PC-9 (cell line): Measurements from ENCODE around the gene PPP1R15A. TPM values are rescaled to one million over a fixed set of nuclear protein-coding genes. Genes with fewer than 3 reads are reported as not detected.
A peak's percentile ranks its signal among the peaks of the same experiment; 100 is the strongest.

Experiments
- BruUV-seq: library from RNA; stranded (reverse); fragments of 400-500 nt; replicated peaks from 2 replicates; lab custom pipeline; 2021; lab: Mats Ljungman, UMichigan
- CTCF ChIA-PET: fragments of 300-600 bp; sonication (Branson Sonifier 250); formaldehyde crosslinking; loops from one replicate; lab custom pipeline; 2022; ENCODE audit warnings: antibody characterized with exemption; lab: Charles Lee
- POLR2A ChIA-PET: fragments of 300-600 bp; sonication (Branson Sonifier 250); formaldehyde crosslinking; loops from one replicate; lab custom pipeline; 2022; ENCODE audit warnings: antibody characterized with exemption; ENCODE audit not compliant: unreplicated experiment; lab: Charles Lee
- DNase-seq, 2 experiments: peaks; one replicate each; pipeline versions ENCODE4 v3.0.0 to v3.0.0-alpha.2; 2015 to 2022; ENCODE audit warnings: mixed read lengths in 1 of 2
- H2AFZ ChIP-seq: fragments of 200-600 bp; sonication (generic); 2 replicates; pipeline ENCODE4 v1.8.1; 2017; ENCODE audit warnings: antibody characterized with exemption
- H3F3A ChIP-seq: fragments of 200-600 bp; sonication (generic); 2 replicates; pipeline ENCODE4 v1.8.1; 2017; ENCODE audit warnings: antibody characterized with exemption, mild to moderate bottlenecking, low read depth; ENCODE audit not compliant: insufficient read depth
- H3K27ac ChIP-seq: fragments of 200-600 bp; sonication (generic); 2 replicates; pipeline ENCODE4 v1.6.1; 2016; ENCODE audit warnings: mixed run types
- H3K27me3 ChIP-seq: fragments of 200-600 bp; sonication (generic); 2 replicates; pipeline ENCODE4 v1.6.1; 2016; ENCODE audit warnings: low read depth, mixed run types; ENCODE audit not compliant: insufficient read depth
- H3K36me3 ChIP-seq: fragments of 200-600 bp; sonication (generic); 2 replicates; pipeline ENCODE4 v1.6.1; 2016; ENCODE audit warnings: low read depth, mixed run types
- H3K4me1 ChIP-seq: fragments of 200-600 bp; sonication (generic); replicated peaks from 2 replicates; pipeline ENCODE4 v1.6.1; 2016; ENCODE audit warnings: mixed run types; ENCODE audit not compliant: insufficient read depth
- H3K4me2 ChIP-seq: fragments of 200-600 bp; sonication (generic); 2 replicates; pipeline ENCODE4 v1.6.1; 2017; ENCODE audit warnings: mixed run types
- H3K4me3 ChIP-seq: fragments of 200-600 bp; sonication (generic); 2 replicates; pipeline ENCODE4 v1.6.1; 2016; ENCODE audit warnings: mixed run types
- H3K79me2 ChIP-seq: fragments of 200-600 bp; sonication (generic); 2 replicates; pipeline ENCODE4 v1.6.1; 2017; ENCODE audit warnings: low read depth, mixed run types
- H3K9me2 ChIP-seq: fragments of 200-600 bp; sonication (generic); 2 replicates; pipeline ENCODE4 v1.8.1; 2017; ENCODE audit warnings: mild to moderate bottlenecking; ENCODE audit not compliant: insufficient read depth
- H3K9me3 ChIP-seq: fragments of 200-600 bp; sonication (generic); 2 replicates; pipeline ENCODE4 v1.8.1; 2016; ENCODE audit warnings: low read depth; ENCODE audit not compliant: insufficient read depth
- H4K20me1 ChIP-seq: fragments of 200-600 bp; sonication (generic); 2 replicates; pipeline ENCODE4 v1.8.1; 2017; ENCODE audit not compliant: insufficient read depth
- EZH2 ChIP-seq: fragments of 200-600 bp; sonication (generic); IDR thresholded peaks from 2 replicates; pipeline ENCODE4 v1.8.0; 2017; ENCODE audit warnings: antibody characterized with exemption, low read depth
- intact Hi-C: fragments of 100-400 bp; cut with micrococcal nuclease; formaldehyde crosslinking; loops from one replicate; pipeline ENCODE4 v1.10.0; 2022; ENCODE audit not compliant: unreplicated experiment
- total RNA-seq: library from RNA; stranded (reverse); gene quantifications from 2 replicates; pipeline ENCODE4 v1.2.3, GENCODE V29; 2021
- TF ChIP-seq, protein P1 (sequence below): fragments of 200-600 bp; sonication (generic); conservative IDR thresholded peaks from 2 replicates; pipeline ENCODE4 v1.6.1; 2017; ENCODE audit warnings: mixed run types, antibody characterized with exemption, mild to moderate bottlenecking, moderate library complexity

The PPP1R15A gene
- total RNA-seq, 1 experiment from 2014 or later, result 49.5 TPM

DNA sequence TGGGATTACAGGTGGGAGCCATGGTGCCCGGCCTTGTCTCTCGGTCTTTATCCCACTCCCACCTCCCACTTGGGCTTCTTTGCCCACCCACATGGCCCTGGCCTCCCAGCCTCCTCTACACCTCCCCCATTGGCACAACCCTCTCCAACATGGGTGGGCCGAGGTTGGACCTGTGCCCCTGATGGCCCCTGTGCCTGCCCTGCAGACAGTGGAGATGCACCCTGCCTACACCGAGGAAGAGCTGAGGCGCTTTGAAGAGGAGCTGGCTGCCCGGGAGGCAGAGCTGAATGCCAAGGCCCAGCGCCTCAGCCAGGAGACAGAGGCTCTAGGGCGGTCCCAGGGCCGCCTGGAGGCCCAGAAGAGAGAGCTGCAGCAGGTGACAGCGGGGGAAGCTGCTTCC lies 48.7 kb downstream of the PPP1R15A start:
- no peak for DNase-seq
- peaks cover 13% of the 10 kb centered on the region; the same call in 1 of the 2 replicates for H3F3A ChIP-seq
- no peaks in the 10 kb centered on the region for H3K79me2 ChIP-seq
- H3K36me3 ChIP-seq, result peaks cover 3% of the 10 kb centered on the region; the same call in 1 of the 2 replicates
- no peaks in the 10 kb centered on the region for H3K4me1 ChIP-seq
- no peaks in the 10 kb centered on the region for H3K9me2 ChIP-seq
- BruUV-seq, result no TSS peak
- intact Hi-C loops, result no loop called here
- H3K9me3 ChIP-seq, result no peaks in the 10 kb centered on the region
- no peaks in the 10 kb centered on the region for H4K20me1 ChIP-seq
- ChIA-PET CTCF (no interaction called here), POLR2A (no interaction called here)
- H2AFZ ChIP-seq, result no peak overlapping the region
- no peak overlapping the region for H3K27ac ChIP-seq
- no peaks in the 10 kb centered on the region for H3K27me3 ChIP-seq
- H3K4me2 ChIP-seq, result no peak overlapping the region
- H3K4me3 ChIP-seq, result no peak overlapping the region
- TF ChIP-seq EZH2, result no peak
- TF ChIP-seq, protein P1, sequence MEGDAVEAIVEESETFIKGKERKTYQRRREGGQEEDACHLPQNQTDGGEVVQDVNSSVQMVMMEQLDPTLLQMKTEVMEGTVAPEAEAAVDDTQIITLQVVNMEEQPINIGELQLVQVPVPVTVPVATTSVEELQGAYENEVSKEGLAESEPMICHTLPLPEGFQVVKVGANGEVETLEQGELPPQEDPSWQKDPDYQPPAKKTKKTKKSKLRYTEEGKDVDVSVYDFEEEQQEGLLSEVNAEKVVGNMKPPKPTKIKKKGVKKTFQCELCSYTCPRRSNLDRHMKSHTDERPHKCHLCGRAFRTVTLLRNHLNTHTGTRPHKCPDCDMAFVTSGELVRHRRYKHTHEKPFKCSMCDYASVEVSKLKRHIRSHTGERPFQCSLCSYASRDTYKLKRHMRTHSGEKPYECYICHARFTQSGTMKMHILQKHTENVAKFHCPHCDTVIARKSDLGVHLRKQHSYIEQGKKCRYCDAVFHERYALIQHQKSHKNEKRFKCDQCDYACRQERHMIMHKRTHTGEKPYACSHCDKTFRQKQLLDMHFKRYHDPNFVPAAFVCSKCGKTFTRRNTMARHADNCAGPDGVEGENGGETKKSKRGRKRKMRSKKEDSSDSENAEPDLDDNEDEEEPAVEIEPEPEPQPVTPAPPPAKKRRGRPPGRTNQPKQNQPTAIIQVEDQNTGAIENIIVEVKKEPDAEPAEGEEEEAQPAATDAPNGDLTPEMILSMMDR, result no peak

DNA sequence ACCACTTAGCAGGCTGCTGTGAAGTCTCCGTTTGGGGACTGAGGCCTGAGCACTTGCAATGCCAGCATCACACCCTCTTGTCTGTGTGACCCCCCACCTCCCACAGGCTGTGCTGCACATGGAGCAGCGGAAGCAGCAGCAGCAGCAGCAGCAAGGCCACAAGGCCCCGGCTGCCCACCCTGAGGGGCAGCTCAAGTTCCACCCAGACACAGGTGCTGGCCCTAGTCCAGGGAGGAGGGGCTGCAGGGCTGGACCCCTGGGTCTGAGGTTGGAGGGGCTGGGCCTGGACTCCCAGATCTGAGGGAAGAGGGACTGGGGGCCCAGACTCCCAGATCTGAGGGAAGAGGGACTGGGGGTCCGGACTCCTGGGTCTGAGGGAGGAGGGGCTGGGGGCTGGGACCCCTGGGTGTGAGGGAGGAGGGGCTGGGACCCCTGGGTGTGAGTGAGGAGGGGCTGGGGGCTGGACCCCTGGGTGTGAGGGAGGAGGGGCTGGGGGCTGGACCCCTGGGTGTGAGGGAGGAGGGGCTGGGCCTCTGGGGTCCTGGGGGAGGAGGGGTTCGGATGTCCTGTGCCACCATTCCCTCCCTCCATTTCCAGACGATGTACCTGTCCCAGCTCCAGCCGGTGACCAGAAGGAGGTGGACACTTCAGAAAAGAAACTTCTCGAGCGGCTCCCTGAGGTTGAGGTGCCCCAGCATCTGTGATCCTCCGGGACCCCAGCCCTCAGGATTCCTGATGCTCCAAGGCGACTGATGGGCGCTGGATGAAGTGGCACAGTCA lies 49.7 kb downstream of the PPP1R15A start:
- no TSS peak for BruUV-seq
- no peak for DNase-seq
- no peak for TF ChIP-seq EZH2
- TF ChIP-seq, protein P1, result no peak
- Histone ChIP-seq H3K9me2 (no peaks in the 10 kb centered on the region), H4K20me1 (no peaks in the 10 kb centered on the region), H3K4me3 (no peak overlapping the region), H3F3A (peaks cover 18% of the 10 kb centered on the region; the same call in 1 of the 2 replicates), H3K27ac (no peak overlapping the region), H2AFZ (no peak overlapping the region), H3K4me2 (no peak overlapping the region), H3K36me3 (no peaks in the 10 kb centered on the region), H3K79me2 (no peaks in the 10 kb centered on the region), H3K27me3 (no peaks in the 10 kb centered on the region), H3K4me1 (no peaks in the 10 kb centered on the region), H3K9me3 (no peaks in the 10 kb centered on the region)
- ChIA-PET CTCF (no interaction called here), POLR2A (no interaction called here)
- intact Hi-C loops, result no loop called here

DNA sequence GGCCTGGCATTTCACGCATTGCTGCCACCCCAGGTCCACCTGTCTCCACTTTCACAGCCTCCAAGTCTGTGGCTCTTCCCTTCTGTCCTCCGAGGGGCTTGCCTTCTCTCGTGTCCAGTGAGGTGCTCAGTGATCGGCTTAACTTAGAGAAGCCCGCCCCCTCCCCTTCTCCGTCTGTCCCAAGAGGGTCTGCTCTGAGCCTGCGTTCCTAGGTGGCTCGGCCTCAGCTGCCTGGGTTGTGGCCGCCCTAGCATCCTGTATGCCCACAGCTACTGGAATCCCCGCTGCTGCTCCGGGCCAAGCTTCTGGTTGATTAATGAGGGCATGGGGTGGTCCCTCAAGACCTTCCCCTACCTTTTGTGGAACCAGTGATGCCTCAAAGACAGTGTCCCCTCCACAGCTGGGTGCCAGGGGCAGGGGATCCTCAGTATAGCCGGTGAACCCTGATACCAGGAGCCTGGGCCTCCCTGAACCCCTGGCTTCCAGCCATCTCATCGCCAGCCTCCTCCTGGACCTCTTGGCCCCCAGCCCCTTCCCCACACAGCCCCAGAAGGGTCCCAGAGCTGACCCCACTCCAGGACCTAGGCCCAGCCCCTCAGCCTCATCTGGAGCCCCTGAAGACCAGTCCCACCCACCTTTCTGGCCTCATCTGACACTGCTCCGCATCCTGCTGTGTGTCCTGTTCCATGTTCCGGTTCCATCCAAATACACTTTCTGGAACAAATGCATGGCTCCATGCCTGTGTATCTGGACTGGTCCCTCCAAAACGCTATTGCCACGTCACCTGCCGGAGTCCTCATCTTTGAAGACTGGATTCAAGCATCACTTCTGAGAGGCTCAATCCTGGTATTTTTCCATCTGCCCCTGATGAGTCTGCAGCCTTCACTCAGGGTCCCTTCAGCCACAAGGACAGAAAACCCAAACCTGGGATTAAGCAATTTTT lies 50.6 kb downstream of the PPP1R15A start:
- Histone ChIP-seq H3K4me3 (no peak overlapping the region), H3K27me3 (no peaks in the 10 kb centered on the region), H3K27ac (no peak overlapping the region), H3K9me3 (no peaks in the 10 kb centered on the region), H2AFZ (no peak overlapping the region), H4K20me1 (no peaks in the 10 kb centered on the region), H3K4me1 (no peaks in the 10 kb centered on the region), H3K36me3 (no peaks in the 10 kb centered on the region), H3K4me2 (no peak overlapping the region), H3F3A (peaks cover 19% of the 10 kb centered on the region; the same call in 1 of the 2 replicates), H3K9me2 (no peaks in the 10 kb centered on the region), H3K79me2 (no peaks in the 10 kb centered on the region)
- ChIA-PET POLR2A (no interaction called here), CTCF (no interaction called here)
- TF ChIP-seq, protein P1, result no peak
- TF ChIP-seq EZH2, result no peak
- TSS peak; percentile 52 for BruUV-seq
- intact Hi-C loops, result no loop called here
- no peak for DNase-seq
